SK-N-SH (cell line): Measurements from ENCODE around the gene NPAS3. TPM values are rescaled to one million over a fixed set of nuclear protein-coding genes. Genes with fewer than 3 reads are reported as not detected.

Source experiments
- CTCF ChIA-PET: fragments of 300-600, 350-600 bp; formaldehyde crosslinking; extraction: SDS; loops from one replicate; lab custom pipeline; 2021; lab: Yijun Ruan, JAX
- POLR2A ChIA-PET: fragments of 350-600 bp; sonication (Branson Sonifier 250); formaldehyde crosslinking; extraction: SDS; loops from one replicate; lab custom pipeline; 2020; ENCODE audit warnings: antibody characterized with exemption, inconsistent platforms; lab: Yijun Ruan, JAX
- DNase-seq: peaks from one replicate; pipeline ENCODE4 v3.0.0; 2012
- H2AFZ ChIP-seq: fragments of 200-600 bp; sonication (generic); 2 replicates; pipeline ENCODE4 v1.8.1; 2016; ENCODE audit warnings: antibody characterized with exemption, mild to moderate bottlenecking, low read depth
- H3F3A ChIP-seq: fragments of 200-600 bp; sonication (generic); replicated peaks from 2 replicates; pipeline ENCODE3; 2016; ENCODE audit warnings: antibody characterized with exemption, mild to moderate bottlenecking; ENCODE audit not compliant: insufficient read depth
- H3K27ac ChIP-seq, 2 experiments: fragments of 200-500 bp in 1 of 2; fragments of 200-600 bp in 1 of 2; sonication (Bioruptor generic) in 1 of 2; sonication (generic), shearing (Covaris generic) in 1 of 2; 2 replicates each; pipeline versions ENCODE4 v1.5.1 to v1.6.1; 2014 to 2016; ENCODE audit warnings: low read depth in 2 of 2, inconsistent platforms in 1 of 2, low read length in 1 of 2, mild to moderate bottlenecking in 1 of 2, mixed read lengths in 1 of 2
- H3K27me3 ChIP-seq: fragments of 200-600 bp; sonication (generic), shearing (Covaris generic); 2 replicates; pipeline ENCODE4 v1.6.1; 2016; ENCODE audit warnings: mixed run types; ENCODE audit not compliant: insufficient read depth
- H3K36me3 ChIP-seq, 2 experiments: fragments of 200-500 bp in 1 of 2; fragments of 200-600 bp in 1 of 2; sonication (Bioruptor generic) in 1 of 2; sonication (generic) in 1 of 2; replicated peaks in 1 of 2; 2 replicates each; pipeline versions ENCODE3 to v1.5.1; 2014 to 2016; ENCODE audit warnings: low read length in 1 of 2, mild to moderate bottlenecking in 1 of 2; ENCODE audit not compliant: insufficient read depth in 2 of 2, control insufficient read depth in 1 of 2
- H3K4me1 ChIP-seq, 2 experiments: fragments of 200-500 bp in 1 of 2; fragments of 200-600 bp in 1 of 2; sonication (Bioruptor generic) in 1 of 2; sonication (generic), shearing (Covaris generic) in 1 of 2; 2 replicates each; pipeline versions ENCODE4 v1.5.1 to v1.6.1; 2014 to 2016; ENCODE audit warnings: low read depth in 1 of 2, low read length in 1 of 2, mixed run types in 1 of 2; ENCODE audit not compliant: insufficient read depth in 2 of 2, control insufficient read depth in 1 of 2
- H3K4me2 ChIP-seq: fragments of 200-600 bp; sonication (generic), shearing (Covaris generic); 2 replicates; pipeline ENCODE4 v1.6.1; 2017; ENCODE audit warnings: mixed run types
- H3K4me3 ChIP-seq, 2 experiments: fragments of 200-500 bp in 1 of 2; fragments of 200-600 bp in 1 of 2; sonication (Bioruptor generic) in 1 of 2; sonication (generic), shearing (Covaris generic) in 1 of 2; 2 replicates each; pipeline versions ENCODE4 v1.5.1 to v1.8.1; 2014 to 2016; ENCODE audit warnings: low read depth in 2 of 2, inconsistent platforms in 1 of 2, low read length in 1 of 2, mild to moderate bottlenecking in 1 of 2, mixed read lengths in 1 of 2, moderate library complexity in 1 of 2
- H3K79me2 ChIP-seq: fragments of 200-600 bp; sonication (generic); 2 replicates; pipeline ENCODE4 v1.8.1; 2017; ENCODE audit warnings: mild to moderate bottlenecking; ENCODE audit not compliant: insufficient read depth
- H3K9ac ChIP-seq: fragments of 200-600 bp; sonication (generic); 2 replicates; pipeline ENCODE4 v1.6.1; 2017; ENCODE audit warnings: mixed run types
- H3K9me2 ChIP-seq: fragments of 200-600 bp; sonication (generic); 2 replicates; pipeline ENCODE4 v1.6.1; 2017; ENCODE audit warnings: mixed run types
- H3K9me3 ChIP-seq: fragments of 200-600 bp; sonication (generic); 2 replicates; pipeline ENCODE4 v1.6.1; 2017; ENCODE audit warnings: mixed run types, mild to moderate bottlenecking, moderate library complexity
- H4K20me1 ChIP-seq: fragments of 200-600 bp; sonication (generic); 2 replicates; pipeline ENCODE4 v1.6.1; 2017; ENCODE audit warnings: mild to moderate bottlenecking, mixed run types; ENCODE audit not compliant: insufficient read depth
- CHD2 ChIP-seq: fragments of 150-350 bp; IDR thresholded peaks from 2 replicates; pipeline ENCODE4 v1.6.1; 2018; ENCODE audit warnings: low read length; ENCODE audit not compliant: partially characterized antibody
- CTCF ChIP-seq: fragments of 200-600 bp; sonication (generic); IDR thresholded peaks from 2 replicates; pipeline ENCODE4 v1.6.1; 2017; ENCODE audit warnings: antibody characterized with exemption, mild to moderate bottlenecking, moderate library complexity
- EZH2phosphoT487 ChIP-seq: fragments of 200-600 bp; sonication (generic); IDR thresholded peaks from 2 replicates; pipeline ENCODE4 v1.6.1; 2017; ENCODE audit warnings: low read depth, mixed run types, mild to moderate bottlenecking, antibody characterized with exemption, moderate library complexity, borderline replicate concordance
- FOSL2 ChIP-seq: IDR thresholded peaks from 2 replicates; pipeline ENCODE4 v1.4.0; 2012; ENCODE audit warnings: low read depth, mild to moderate bottlenecking, moderate library complexity, borderline replicate concordance
- FOXJ3 ChIP-seq: sonication (generic); formaldehyde crosslinking; IDR thresholded peaks from 2 replicates; pipeline ENCODE4 v1.5.1; 2020; ENCODE audit warnings: mild to moderate bottlenecking, missing genetic modification reagents
- FOXM1 ChIP-seq: IDR thresholded peaks from 2 replicates; pipeline ENCODE4 v1.4.0; 2012; ENCODE audit warnings: low read depth, mild to moderate bottlenecking
- GATA2 ChIP-seq: sonication (generic); formaldehyde crosslinking; IDR thresholded peaks from 2 replicates; pipeline ENCODE4 v1.5.0; 2020; ENCODE audit warnings: mild to moderate bottlenecking, missing genetic modification reagents
- NFIC ChIP-seq: IDR thresholded peaks from 2 replicates; pipeline ENCODE4 v1.4.0; 2012; ENCODE audit warnings: borderline replicate concordance
- NRF1 ChIP-seq: IDR thresholded peaks from 2 replicates; pipeline ENCODE4 v1.6.1; 2012; ENCODE audit warnings: low read depth, mild to moderate bottlenecking, low read length
- POLR2AphosphoS5 ChIP-seq: IDR thresholded peaks from 2 replicates; pipeline ENCODE4 v1.6.1; 2012; ENCODE audit warnings: low read depth, low read length
- RAD21 ChIP-seq: IDR thresholded peaks from 2 replicates; pipeline ENCODE4 v1.6.1; 2012; ENCODE audit warnings: mild to moderate bottlenecking, low read length
- RXRA ChIP-seq: IDR thresholded peaks from 2 replicates; pipeline ENCODE4 v1.4.0; 2012; ENCODE audit warnings: low read depth, mild to moderate bottlenecking, borderline replicate concordance
- SIN3A ChIP-seq: IDR thresholded peaks from 2 replicates; pipeline ENCODE4 v1.6.1; 2012; ENCODE audit warnings: low read depth, mild to moderate bottlenecking, low read length, moderate library complexity, borderline replicate concordance
- SMC3 ChIP-seq: IDR thresholded peaks from 2 replicates; pipeline ENCODE4 v1.6.1; 2012; ENCODE audit warnings: low read depth, low read length, improper control_type of control experiment
- TAF1 ChIP-seq: IDR thresholded peaks from 2 replicates; pipeline ENCODE4 v1.6.1; 2012; ENCODE audit warnings: low read depth, mild to moderate bottlenecking, low read length, moderate library complexity, borderline replicate concordance
- USF1 ChIP-seq: IDR thresholded peaks from 2 replicates; pipeline ENCODE4 v1.4.0; 2012; ENCODE audit warnings: low read depth, borderline replicate concordance
- ZBTB33 ChIP-seq: IDR thresholded peaks from 2 replicates; pipeline ENCODE4 v1.4.0; 2012; ENCODE audit warnings: low read depth, borderline replicate concordance
- WGBS: methylation state at CpG from one replicate; pipeline ENCODE4 v1.1.6; 2017; ENCODE audit warnings: low lambda C conversion rate; 5-methylcytosine and 5-hydroxymethylcytosine counted together
- polyA plus RNA-seq, 3 experiments: library from polyadenylated mRNA; depleted of rRNA; stranded (reverse); fragments of >200 nt; gene quantifications; 2 replicates each; pipeline ENCODE4 v1.2.3, GENCODE V29; 2012

The NPAS3 gene
- polyA plus RNA-seq, 1 of the 3 experiments (the other 2 are of a cell fraction): 4.3 TPM

GRCh38 chr14:33669111-33669510 is 730.4 kb downstream of the NPAS3 start:
- POLR2A ChIA-PET: no interaction called here
- H3K27ac ChIP-seq: no peak overlapping the region
- no peak overlapping the region for H3K4me3 ChIP-seq
- no peaks in the 10 kb centered on the region; a peak in 1 of 4 replicates for H3K4me1 ChIP-seq
- no peaks in the 10 kb centered on the region for H3K79me2 ChIP-seq
- no peaks in the 10 kb centered on the region for H3K27me3 ChIP-seq
- H2AFZ ChIP-seq: no peak overlapping the region
- CTCF ChIA-PET: interaction anchor here (0.9 kb wide), 1 partner anchor 14 kb away, joined by 3 read pairs; no protein-coding TSS in a partner anchor
- H3K9ac ChIP-seq: no peak overlapping the region
- TF ChIP-seq USF1: no peak
- TF ChIP-seq NRF1: no peak
- no peak for TF ChIP-seq POLR2AphosphoS5
- TF ChIP-seq SMC3: no peak
- no peak for TF ChIP-seq RAD21
- no peak for TF ChIP-seq CHD2
- no peak for TF ChIP-seq ZBTB33
- no peak for TF ChIP-seq GATA2
- TF ChIP-seq RXRA: no peak
- TF ChIP-seq FOSL2: no peak
- no peaks in the 10 kb centered on the region for H3K9me3 ChIP-seq
- H3K9me2 ChIP-seq: no peaks in the 10 kb centered on the region
- 78% methylated on average over 2 of the region's 2 CpGs for WGBS
- H4K20me1 ChIP-seq: no peaks in the 10 kb centered on the region
- no peak overlapping the region for H3K4me2 ChIP-seq
- no peaks in the 10 kb centered on the region for H3F3A ChIP-seq
- H3K36me3 ChIP-seq: no peaks in the 10 kb centered on the region
- DNase-seq: no peak

GRCh38 chr14:33670235-33670634 is 731.6 kb downstream of the NPAS3 start:
- no peaks in the 10 kb centered on the region for H3K9me2 ChIP-seq
- H4K20me1 ChIP-seq: no peaks in the 10 kb centered on the region
- WGBS: 84% methylated on average over 5 of the region's 5 CpGs
- no peak overlapping the region for H3K27ac ChIP-seq
- H3K79me2 ChIP-seq: no peaks in the 10 kb centered on the region
- H2AFZ ChIP-seq: no peak overlapping the region
- no peaks in the 10 kb centered on the region for H3F3A ChIP-seq
- DNase-seq: no peak
- no peaks in the 10 kb centered on the region for H3K27me3 ChIP-seq
- TF ChIP-seq TAF1 (no peak), SIN3A (no peak), FOXJ3 (CRISPR knock-in tag) (no peak), EZH2phosphoT487 (no peak), FOXM1 (no peak), CTCF (no peak), NFIC (no peak)
- ChIA-PET CTCF (interaction anchor here (1.0 kb wide), 1 partner anchor 123 kb away, joined by 3 read pairs; no protein-coding TSS in a partner anchor), POLR2A (no interaction called here)
- no peak overlapping the region for H3K4me3 ChIP-seq
- H3K4me2 ChIP-seq: no peak overlapping the region
- H3K4me1 ChIP-seq: no peaks in the 10 kb centered on the region; a peak in 2 of 4 replicates
- no peaks in the 10 kb centered on the region for H3K36me3 ChIP-seq
- no peak overlapping the region for H3K9ac ChIP-seq
- H3K9me3 ChIP-seq: no peaks in the 10 kb centered on the region
